Measurements from ENCODE around the gene PXN. TPM values are rescaled to one million over a fixed set of nuclear protein-coding genes. Genes with fewer than 3 reads are reported as not detected.

Gene PXN
- total and polyA plus RNA-seq, 10 donors = 22.3 to 161 (median 114) TPM

DNA sequence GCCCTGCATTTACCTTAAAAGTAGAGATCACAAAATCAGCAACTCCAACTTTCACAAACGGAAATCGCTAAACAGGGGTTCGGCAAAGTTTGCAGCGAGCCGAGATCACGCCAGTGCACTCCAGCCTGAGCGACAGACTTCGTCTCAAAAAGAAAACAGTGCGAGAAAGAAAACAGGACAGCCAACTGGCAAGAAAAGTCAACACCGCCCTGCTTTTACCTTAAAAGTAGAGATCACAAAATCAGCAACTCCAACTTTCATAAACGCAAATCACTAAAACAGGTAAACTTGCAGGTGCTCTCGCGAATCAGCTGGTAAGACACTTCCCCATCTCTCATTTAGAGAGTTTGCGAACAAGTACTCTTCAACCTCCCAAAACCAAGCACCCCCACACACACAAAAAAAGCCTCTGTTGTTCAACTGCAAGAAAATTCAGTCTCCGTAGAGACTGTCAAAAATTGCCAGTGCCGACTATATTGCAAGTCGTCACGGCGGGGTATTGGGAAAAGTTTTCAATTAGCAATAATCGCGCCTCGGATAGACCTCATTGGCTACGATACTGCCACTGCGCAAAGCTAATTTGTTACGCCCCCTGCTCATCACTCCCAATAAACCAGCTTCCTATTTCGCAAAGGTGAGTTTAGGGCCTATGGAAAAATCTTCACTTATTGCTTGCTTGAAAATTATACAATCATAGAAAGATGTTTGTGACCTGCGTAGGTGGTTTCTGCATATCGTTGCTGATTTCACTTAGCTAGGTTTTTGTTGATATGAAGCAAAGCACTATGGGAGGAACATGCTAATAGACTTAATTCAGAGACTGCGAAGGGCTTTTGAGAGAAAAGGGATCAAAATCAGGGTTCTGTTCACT, 27.4 kb upstream of the PXN start, which contains the start of gene RNU4-1:
TSS of gene RNU4-1 (minus strand) at position 577 of the 871 bp plus-strand sequence.
- H3K27me3 ChIP-seq (replicated peaks in 1 of 7) = no peaks in the 10 kb centered on the region
- H3K4me3 ChIP-seq = peak within 1 kb of the TSS; percentile 32 to 79 (median 54)
- intact Hi-C loops (cut with DNase I; ENCODE audit: low total_unique reads) = no loop called here
- DNase-seq = peak; percentile 77
- TF ChIP-seq POLR2A (IDR thresholded peaks at IDR 0.05) (peak; percentile 5 to 88 (median 66)), POLR2AphosphoS5 (IDR thresholded peaks at IDR 0.05) (peak in 1 of 3 donors; percentile 99)
- TF ChIP-seq, protein P1, sequence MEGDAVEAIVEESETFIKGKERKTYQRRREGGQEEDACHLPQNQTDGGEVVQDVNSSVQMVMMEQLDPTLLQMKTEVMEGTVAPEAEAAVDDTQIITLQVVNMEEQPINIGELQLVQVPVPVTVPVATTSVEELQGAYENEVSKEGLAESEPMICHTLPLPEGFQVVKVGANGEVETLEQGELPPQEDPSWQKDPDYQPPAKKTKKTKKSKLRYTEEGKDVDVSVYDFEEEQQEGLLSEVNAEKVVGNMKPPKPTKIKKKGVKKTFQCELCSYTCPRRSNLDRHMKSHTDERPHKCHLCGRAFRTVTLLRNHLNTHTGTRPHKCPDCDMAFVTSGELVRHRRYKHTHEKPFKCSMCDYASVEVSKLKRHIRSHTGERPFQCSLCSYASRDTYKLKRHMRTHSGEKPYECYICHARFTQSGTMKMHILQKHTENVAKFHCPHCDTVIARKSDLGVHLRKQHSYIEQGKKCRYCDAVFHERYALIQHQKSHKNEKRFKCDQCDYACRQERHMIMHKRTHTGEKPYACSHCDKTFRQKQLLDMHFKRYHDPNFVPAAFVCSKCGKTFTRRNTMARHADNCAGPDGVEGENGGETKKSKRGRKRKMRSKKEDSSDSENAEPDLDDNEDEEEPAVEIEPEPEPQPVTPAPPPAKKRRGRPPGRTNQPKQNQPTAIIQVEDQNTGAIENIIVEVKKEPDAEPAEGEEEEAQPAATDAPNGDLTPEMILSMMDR (IDR thresholded peaks at IDR 0.05 in 8 of 11, conservative IDR thresholded peaks at IDR 0.05 in 3 of 11) = no peak
- peaks cover 0 to 38% (median 18%) of the 10 kb centered on the region in 6 donors for H3K4me1 ChIP-seq
- no peaks in the 10 kb centered on the region for H3K36me3 ChIP-seq
- no peaks in the 10 kb centered on the region for H3K9me3 ChIP-seq
- WGBS, 5 donors = 0 to 1% (median 0%) methylated on average over 29 of the region's 29 CpGs
- H3K27ac ChIP-seq = peak within 1 kb of the TSS; percentile 90 to 100 (median 97)

DNA sequence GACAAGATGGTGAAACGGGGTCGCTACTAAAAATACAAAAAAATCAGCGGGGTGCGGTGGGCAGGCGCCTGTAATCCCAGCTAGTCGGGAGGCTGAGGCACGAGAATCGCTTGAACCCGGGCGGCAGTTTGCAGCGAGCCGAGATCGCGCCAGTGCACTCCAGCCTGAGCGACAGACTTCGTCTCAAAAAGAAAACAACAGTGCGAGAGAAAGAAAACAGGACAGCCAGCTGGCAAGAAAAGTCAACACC, 26.8 kb upstream of the PXN start:
- no peak for TF ChIP-seq POLR2AphosphoS5 (IDR thresholded peaks at IDR 0.05)
- no peak for TF ChIP-seq POLR2A (IDR thresholded peaks at IDR 0.05)
- TF ChIP-seq, protein P1 (IDR thresholded peaks at IDR 0.05 in 8 of 11, conservative IDR thresholded peaks at IDR 0.05 in 3 of 11) = no peak
- Histone ChIP-seq H3K9me3 (no peaks in the 10 kb centered on the region), H3K4me3 (peak overlapping the region; percentile 32 to 79 (median 54)), H3K36me3 (no peaks in the 10 kb centered on the region), H3K27me3 (replicated peaks in 1 of 7) (no peaks in the 10 kb centered on the region), H3K27ac (peak overlapping the region; percentile 90 to 100 (median 97)), H3K4me1 (peaks cover 0 to 38% (median 18%) of the 10 kb centered on the region in 6 donors)
- intact Hi-C loops (cut with DNase I; ENCODE audit: low total_unique reads) = no loop called here
- no peak for DNase-seq
- 0 to 1% (median 1%) methylated on average over 17 of the region's 17 CpGs for WGBS, 5 donors

DNA sequence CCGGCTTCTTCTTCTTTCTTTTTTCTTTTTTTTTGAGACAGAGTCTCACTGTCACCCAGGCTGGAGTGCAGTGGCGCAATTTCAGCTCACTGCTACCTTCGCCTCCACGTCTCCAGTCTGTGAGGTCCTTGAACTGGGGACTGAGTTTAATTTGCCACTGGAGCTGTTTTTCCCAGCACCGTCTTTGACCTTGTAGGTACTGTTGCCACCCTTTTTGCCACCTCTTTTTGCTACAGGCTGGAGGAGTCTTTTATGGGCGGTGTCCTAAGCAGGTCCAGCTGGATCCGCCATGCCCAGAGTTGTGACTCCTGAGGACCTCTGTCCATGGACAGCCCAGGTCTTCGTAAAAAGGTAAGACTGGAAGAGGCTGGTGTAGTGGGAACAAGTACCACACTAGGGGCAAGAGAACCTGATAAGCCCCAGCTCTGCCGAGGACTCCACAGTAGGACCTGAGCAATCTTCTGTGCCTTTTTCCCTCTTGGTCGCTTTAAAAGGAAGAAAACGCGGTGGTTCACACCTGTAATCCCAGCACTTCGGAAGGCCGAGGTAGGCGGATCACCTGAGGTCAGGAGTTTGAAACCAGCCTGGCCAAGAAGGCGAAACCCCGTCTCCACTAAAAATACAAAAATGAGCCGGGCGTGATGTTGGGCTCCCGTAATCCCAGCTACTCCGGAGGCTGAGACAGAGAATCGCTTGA, 25.2 kb upstream of the PXN start:
- TF ChIP-seq POLR2AphosphoS5 (IDR thresholded peaks at IDR 0.05) (no peak), POLR2A (IDR thresholded peaks at IDR 0.05) (no peak)
- TF ChIP-seq, protein P1 (IDR thresholded peaks at IDR 0.05 in 8 of 11, conservative IDR thresholded peaks at IDR 0.05 in 3 of 11) = no peak
- no peaks in the 10 kb centered on the region for H3K36me3 ChIP-seq
- peaks cover 0 to 38% (median 18%) of the 10 kb centered on the region in 6 donors for H3K4me1 ChIP-seq
- peak overlapping the region; percentile 90 to 100 (median 97) for H3K27ac ChIP-seq
- no peak for DNase-seq
- no peaks in the 10 kb centered on the region for H3K27me3 ChIP-seq (replicated peaks in 1 of 7)
- intact Hi-C loops (cut with DNase I; ENCODE audit: low total_unique reads) = no loop called here
- no peaks in the 10 kb centered on the region for H3K9me3 ChIP-seq
- WGBS, 5 donors = 26 to 28% (median 26%) methylated on average over 22 of the region's 22 CpGs
- peak overlapping the region in 4 of 8 donors; percentile 52 to 79 (median 56) for H3K4me3 ChIP-seq

DNA sequence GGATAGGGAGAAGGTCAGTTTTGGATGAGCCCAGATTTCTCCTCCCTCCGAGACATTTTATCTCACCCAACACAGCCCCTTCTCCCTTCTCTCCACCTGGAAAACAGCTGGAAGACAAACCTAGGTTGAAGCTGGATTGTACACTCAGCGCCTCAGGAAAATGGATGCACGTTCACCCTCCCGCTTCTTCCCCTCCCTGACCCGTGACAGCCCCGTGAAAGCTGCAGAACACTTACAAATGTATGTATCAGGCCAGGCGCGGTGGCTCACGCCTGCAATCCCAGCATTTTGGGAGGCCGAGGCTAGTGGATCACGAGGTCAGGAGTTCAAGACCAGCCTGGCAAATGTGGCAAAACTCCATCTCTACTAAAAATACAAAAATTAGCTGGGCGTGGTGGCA, 22.0 kb upstream of the PXN start:
- DNase-seq = no peak
- intact Hi-C loops (cut with DNase I; ENCODE audit: low total_unique reads) = no loop called here
- Histone ChIP-seq H3K27ac (no peak overlapping the region), H3K36me3 (no peaks in the 10 kb centered on the region), H3K27me3 (replicated peaks in 1 of 7) (no peaks in the 10 kb centered on the region), H3K9me3 (no peaks in the 10 kb centered on the region), H3K4me1 (peaks cover 0 to 22% (median 10%) of the 10 kb centered on the region in 6 donors), H3K4me3 (no peak overlapping the region)
- TF ChIP-seq, protein P1 (IDR thresholded peaks at IDR 0.05 in 8 of 11, conservative IDR thresholded peaks at IDR 0.05 in 3 of 11) = no peak
- TF ChIP-seq POLR2AphosphoS5 (IDR thresholded peaks at IDR 0.05) (no peak), POLR2A (IDR thresholded peaks at IDR 0.05) (no peak)
- WGBS, 5 donors = 79 to 92% (median 86%) methylated on average over 12 of the region's 12 CpGs
